Osteoblast (primary cell): ENCODE measurements around the gene KRTAP8-1. TPM values are rescaled to one million over a fixed set of nuclear protein-coding genes. Genes with fewer than 3 reads are reported as not detected.

Source experiments
- DNase-seq: peaks from one replicate; pipeline ENCODE4 v3.0.0; 2011; ENCODE audit warnings: low spot score, mixed read lengths; ENCODE audit not compliant: insufficient read length; ENCODE audit errors: missing footprints
- H2AFZ ChIP-seq: 2 replicates; pipeline ENCODE4 v1.6.0; 2011; ENCODE audit warnings: mild to moderate bottlenecking, low read length
- H3K27ac ChIP-seq: 2 replicates; pipeline ENCODE4 v1.5.1; 2011; ENCODE audit warnings: mild to moderate bottlenecking, low read depth, low read length, moderate library complexity
- H3K27me3 ChIP-seq: 2 replicates; pipeline ENCODE4 v1.6.0; 2012; ENCODE audit warnings: mild to moderate bottlenecking, control low read depth, inconsistent platforms, low read length, moderate library complexity; ENCODE audit not compliant: insufficient read depth
- H3K36me3 ChIP-seq: 2 replicates; pipeline ENCODE4 v1.5.1; 2011; ENCODE audit warnings: mild to moderate bottlenecking, low read length, control low read depth, moderate library complexity; ENCODE audit not compliant: insufficient read depth
- H3K4me1 ChIP-seq: 2 replicates; pipeline ENCODE4 v1.5.1; 2011; ENCODE audit warnings: mild to moderate bottlenecking, low read length, control low read depth, moderate library complexity; ENCODE audit not compliant: insufficient read depth
- H3K4me2 ChIP-seq: 2 replicates; pipeline ENCODE4 v1.6.0; 2011; ENCODE audit warnings: mild to moderate bottlenecking, low read length; ENCODE audit not compliant: insufficient read depth
- H3K4me3 ChIP-seq: fragments of 200-600 bp; sonication (generic); 3 replicates; pipeline ENCODE4 v1.5.1; 2012; ENCODE audit warnings: mild to moderate bottlenecking, low read length, inconsistent platforms; ENCODE audit not compliant: insufficient read depth
- H3K79me2 ChIP-seq: 2 replicates; pipeline ENCODE4 v1.6.0; 2012; ENCODE audit warnings: mild to moderate bottlenecking, low read length, control low read depth, inconsistent platforms; ENCODE audit not compliant: insufficient read depth
- H3K9me3 ChIP-seq: 2 replicates; pipeline ENCODE4 v1.5.1; 2011; ENCODE audit warnings: low read depth, low read length, control low read depth
- H4K20me1 ChIP-seq: 2 replicates; pipeline ENCODE4 v1.6.0; 2012; ENCODE audit warnings: mild to moderate bottlenecking, low read length, control low read depth; ENCODE audit not compliant: insufficient read depth
- total RNA-seq: library from RNA; depleted of rRNA; stranded (reverse); fragments of >200 nt; gene quantifications from 2 replicates; pipeline ENCODE4 v1.2.3, GENCODE V29; 2012
- TF ChIP-seq, protein P1 (sequence below): IDR thresholded peaks from 2 replicates; pipeline ENCODE4 v1.5.1; 2011; ENCODE audit warnings: mild to moderate bottlenecking, low read depth, low read length, moderate library complexity; ENCODE audit errors: extremely low read depth

KRTAP8-1 gene
- total RNA-seq, 1 donor: not detected

DNA sequence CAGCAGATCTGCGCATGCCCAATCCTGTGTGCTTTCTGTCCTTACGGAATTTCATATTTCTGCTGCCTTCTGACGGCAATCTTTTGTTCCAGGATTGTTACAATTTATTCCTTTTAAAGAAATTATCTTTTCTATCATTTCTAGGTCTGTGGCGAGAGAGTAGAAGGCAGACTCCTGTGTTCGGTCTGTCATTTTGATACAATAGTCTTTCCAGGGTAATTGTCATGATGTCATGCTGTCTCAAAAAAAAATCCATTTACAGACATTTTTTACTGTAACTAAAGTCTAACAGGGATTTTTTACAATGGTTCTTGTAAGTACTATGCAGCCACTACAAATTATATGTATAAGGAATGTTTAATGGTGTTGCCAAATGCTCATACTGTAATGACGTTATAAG is 25.5 kb upstream of the KRTAP8-1 start:
- H3K27ac ChIP-seq: no peak overlapping the region

DNA sequence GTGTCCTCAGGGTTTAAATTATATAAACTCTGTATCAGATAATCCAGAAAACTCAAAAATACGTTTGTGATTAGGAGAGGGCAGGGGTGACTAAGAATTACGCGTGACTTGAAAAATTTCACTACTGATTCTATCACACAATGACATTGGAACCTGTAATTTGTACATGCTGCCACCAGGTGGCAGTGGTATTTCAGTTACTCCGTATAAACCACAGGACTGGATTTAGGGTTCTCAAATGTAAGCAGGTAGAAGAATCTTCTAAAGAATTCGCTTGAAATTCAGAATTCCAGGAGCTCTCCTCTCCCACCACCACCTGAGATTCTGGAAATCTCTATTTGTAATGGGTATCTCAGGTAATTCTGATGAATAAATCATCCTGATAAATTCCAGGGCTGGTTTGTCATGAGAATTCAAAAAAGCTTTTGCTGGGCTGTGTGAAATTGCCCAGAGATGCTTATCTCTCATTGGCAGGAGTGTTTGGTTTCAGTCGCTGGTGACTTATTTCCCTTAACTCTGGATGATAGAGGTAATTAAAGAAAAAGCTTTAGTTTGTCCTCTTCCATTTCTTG is 18.2 kb upstream of the KRTAP8-1 start:
- Histone ChIP-seq H3K36me3 (no peaks in the 10 kb centered on the region), H3K4me3 (no peak overlapping the region), H3K27me3 (no peaks in the 10 kb centered on the region), H3K9me3 (peaks cover 8% of the 10 kb centered on the region), H4K20me1 (no peaks in the 10 kb centered on the region), H3K4me2 (no peak overlapping the region), H3K27ac (no peak overlapping the region), H2AFZ (no peak overlapping the region), H3K79me2 (no peaks in the 10 kb centered on the region), H3K4me1 (no peaks in the 10 kb centered on the region)
- no peak for DNase-seq
- TF ChIP-seq, protein P1, sequence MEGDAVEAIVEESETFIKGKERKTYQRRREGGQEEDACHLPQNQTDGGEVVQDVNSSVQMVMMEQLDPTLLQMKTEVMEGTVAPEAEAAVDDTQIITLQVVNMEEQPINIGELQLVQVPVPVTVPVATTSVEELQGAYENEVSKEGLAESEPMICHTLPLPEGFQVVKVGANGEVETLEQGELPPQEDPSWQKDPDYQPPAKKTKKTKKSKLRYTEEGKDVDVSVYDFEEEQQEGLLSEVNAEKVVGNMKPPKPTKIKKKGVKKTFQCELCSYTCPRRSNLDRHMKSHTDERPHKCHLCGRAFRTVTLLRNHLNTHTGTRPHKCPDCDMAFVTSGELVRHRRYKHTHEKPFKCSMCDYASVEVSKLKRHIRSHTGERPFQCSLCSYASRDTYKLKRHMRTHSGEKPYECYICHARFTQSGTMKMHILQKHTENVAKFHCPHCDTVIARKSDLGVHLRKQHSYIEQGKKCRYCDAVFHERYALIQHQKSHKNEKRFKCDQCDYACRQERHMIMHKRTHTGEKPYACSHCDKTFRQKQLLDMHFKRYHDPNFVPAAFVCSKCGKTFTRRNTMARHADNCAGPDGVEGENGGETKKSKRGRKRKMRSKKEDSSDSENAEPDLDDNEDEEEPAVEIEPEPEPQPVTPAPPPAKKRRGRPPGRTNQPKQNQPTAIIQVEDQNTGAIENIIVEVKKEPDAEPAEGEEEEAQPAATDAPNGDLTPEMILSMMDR: no peak

More for the DNA sequence above, 25.5 kb upstream of the KRTAP8-1 start:
- no peaks in the 10 kb centered on the region for H3K79me2 ChIP-seq
- H3K4me3 ChIP-seq: no peak overlapping the region
- no peaks in the 10 kb centered on the region for H3K4me1 ChIP-seq
- H3K36me3 ChIP-seq: no peaks in the 10 kb centered on the region
- no peaks in the 10 kb centered on the region for H3K9me3 ChIP-seq
- DNase-seq: peak; percentile 36
- no peaks in the 10 kb centered on the region for H3K27me3 ChIP-seq
- H2AFZ ChIP-seq: no peak overlapping the region
- H3K4me2 ChIP-seq: no peak overlapping the region
- TF ChIP-seq, protein P1: no peak
- H4K20me1 ChIP-seq: no peaks in the 10 kb centered on the region

DNA sequence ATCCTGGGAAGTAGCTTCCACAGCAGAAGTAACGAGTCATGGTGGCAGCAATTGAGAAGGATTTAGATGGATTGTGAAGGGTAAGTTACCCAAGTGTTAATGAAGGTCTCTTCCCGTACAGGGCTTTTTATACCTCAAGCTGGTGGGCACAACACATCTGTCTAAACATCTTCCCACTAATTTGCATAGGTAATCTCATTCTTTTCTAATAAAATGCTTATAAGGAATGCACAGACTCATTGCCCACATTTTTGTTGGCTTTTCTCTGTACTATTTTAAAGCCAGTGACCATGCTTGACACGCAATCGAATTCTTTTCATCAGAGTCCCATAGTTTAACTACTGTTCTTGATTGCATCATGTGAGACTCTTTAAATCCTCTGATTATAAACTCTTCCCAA is 16.6 kb upstream of the KRTAP8-1 start, which contains the start of gene KRTAP7-1:
Gene KRTAP7-1 (minus strand): TSS at position 101 of the 400 bp plus-strand sequence. CDS start 61 bp downstream, at position 40.
- peaks cover 8% of the 10 kb centered on the region for H3K9me3 ChIP-seq
- no peaks in the 10 kb centered on the region for H3K4me1 ChIP-seq
- no peak within 1 kb of the TSS for H3K4me2 ChIP-seq
- H4K20me1 ChIP-seq: no peaks in the 10 kb centered on the region
- H3K27me3 ChIP-seq: no peaks in the 10 kb centered on the region
- no peaks in the 10 kb centered on the region for H3K79me2 ChIP-seq
- no peak within 1 kb of the TSS for H3K4me3 ChIP-seq
- no peak for DNase-seq
- no peaks in the 10 kb centered on the region for H3K36me3 ChIP-seq
- H2AFZ ChIP-seq: no peak within 1 kb of the TSS
- H3K27ac ChIP-seq: no peak within 1 kb of the TSS
- TF ChIP-seq, protein P1: no peak

DNA sequence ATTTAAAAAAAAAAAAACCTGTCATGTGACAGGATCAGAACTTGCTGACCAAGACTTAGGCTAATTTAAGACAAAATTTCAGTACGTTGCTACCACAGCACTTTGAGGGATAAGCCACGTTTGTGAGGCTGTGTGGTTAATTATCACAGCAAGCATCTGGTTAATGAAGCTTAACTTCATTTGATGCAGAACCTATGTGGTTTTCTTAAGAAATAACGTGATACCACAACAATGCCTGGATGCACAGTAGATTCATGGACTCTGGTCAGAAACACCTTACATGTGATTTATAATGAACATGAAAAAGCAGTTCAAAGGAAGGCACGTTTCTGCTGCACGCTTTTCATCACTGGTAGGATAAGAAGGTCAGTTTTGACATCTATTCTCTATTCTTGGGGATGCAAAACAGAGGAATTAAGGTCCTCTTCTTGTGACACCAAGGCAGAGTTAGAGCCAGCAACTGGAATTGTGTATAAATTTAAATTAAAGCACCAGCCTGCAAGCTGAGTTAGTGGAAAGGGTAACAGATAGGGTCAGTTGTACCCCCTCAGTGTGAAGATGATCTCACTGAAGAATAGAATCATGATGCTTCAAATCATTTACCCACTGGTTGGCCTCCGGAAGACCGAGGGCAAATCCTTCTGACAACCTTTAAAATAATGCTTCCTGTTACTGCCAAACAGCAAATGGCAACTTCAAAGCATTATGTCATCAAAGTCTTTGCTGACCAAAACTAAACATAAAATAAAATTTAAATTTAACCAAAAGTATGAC is 6.0 kb upstream of the KRTAP8-1 start:
- Histone ChIP-seq H3K27me3 (no peaks in the 10 kb centered on the region), H4K20me1 (no peaks in the 10 kb centered on the region), H3K4me3 (no peak overlapping the region), H3K27ac (no peak overlapping the region), H2AFZ (no peak overlapping the region), H3K36me3 (no peaks in the 10 kb centered on the region), H3K4me2 (no peak overlapping the region), H3K9me3 (peaks cover 7% of the 10 kb centered on the region), H3K79me2 (no peaks in the 10 kb centered on the region), H3K4me1 (no peaks in the 10 kb centered on the region)
- TF ChIP-seq, protein P1: no peak
- no peak for DNase-seq
